Neural progenitor cell (in vitro differentiated cells): Measurements from ENCODE around the gene PRSS33. TPM values are rescaled to one million over a fixed set of nuclear protein-coding genes. Genes with fewer than 3 reads are reported as not detected.

Experiments
- DNase-seq: peaks from one replicate; pipeline ENCODE4 v3.0.0-alpha.2; 2016; ENCODE audit warnings: low spot score
- H2AFZ ChIP-seq: fragments of 200-600 bp; sonication (generic); replicated peaks from 2 replicates; pipeline ENCODE4 v1.6.1; 2016; ENCODE audit warnings: antibody characterized with exemption
- H3F3A ChIP-seq: fragments of 200-600 bp; sonication (generic); 2 replicates; pipeline ENCODE4 v1.6.1; 2016; ENCODE audit warnings: antibody characterized with exemption, low read depth
- H3K27ac ChIP-seq: fragments of 200-600 bp; sonication (generic); 2 replicates; pipeline ENCODE4 v1.5.1; 2016; ENCODE audit warnings: mild to moderate bottlenecking
- H3K27me3 ChIP-seq: fragments of 200-600 bp; sonication (generic); 2 replicates; pipeline ENCODE4 v1.6.1; 2016; ENCODE audit warnings: mild to moderate bottlenecking, moderate library complexity
- H3K36me3 ChIP-seq: fragments of 200-600 bp; sonication (generic); 2 replicates; pipeline ENCODE4 v1.5.1; 2016
- H3K4me1 ChIP-seq: fragments of 200-600 bp; sonication (generic); 2 replicates; pipeline ENCODE4 v1.6.1; 2016; ENCODE audit warnings: mixed run types
- H3K4me2 ChIP-seq: fragments of 200-600 bp; sonication (generic); 2 replicates; pipeline ENCODE4 v1.6.1; 2016
- H3K4me3 ChIP-seq: fragments of 200-600 bp; sonication (generic); 2 replicates; pipeline ENCODE4 v1.5.1; 2016
- H3K79me2 ChIP-seq: fragments of 200-600 bp; sonication (generic); 2 replicates; pipeline ENCODE4 v1.6.1; 2016; ENCODE audit warnings: low read depth
- H3K9ac ChIP-seq: fragments of 200-600 bp; sonication (generic); 2 replicates; pipeline ENCODE4 v1.6.1; 2016
- H3K9me3 ChIP-seq: fragments of 200-600 bp; sonication (generic); 2 replicates; pipeline ENCODE4 v1.5.1; 2016; ENCODE audit warnings: low read depth
- H4K20me1 ChIP-seq: fragments of 200-600 bp; sonication (generic); 2 replicates; pipeline ENCODE4 v1.6.1; 2016; ENCODE audit warnings: low read depth
- H3K27ac Mint-ChIP-seq: 3 replicates; pipeline ENCODE4 v1.8.0; 2021; ENCODE audit warnings: mixed read lengths
- H3K27me3 Mint-ChIP-seq: 2 replicates; pipeline ENCODE4 v1.8.0; 2022; ENCODE audit warnings: low read depth, mild to moderate bottlenecking, inconsistent platforms, moderate library complexity, mixed read lengths; ENCODE audit not compliant: insufficient read depth
- H3K36me3 Mint-ChIP-seq: 3 replicates; pipeline ENCODE4 v1.8.0; 2021; ENCODE audit warnings: mixed read lengths
- H3K4me1 Mint-ChIP-seq: 3 replicates; pipeline ENCODE4 v1.8.0; 2021; ENCODE audit warnings: mixed read lengths
- H3K4me3 Mint-ChIP-seq: 3 replicates; pipeline ENCODE4 v1.8.0; 2021; ENCODE audit warnings: mild to moderate bottlenecking, moderate library complexity, mixed read lengths
- H3K9me3 Mint-ChIP-seq: 3 replicates; pipeline ENCODE4 v1.8.0; 2020; ENCODE audit warnings: mixed read lengths
- EZH2 ChIP-seq: fragments of 200-600 bp; sonication (generic); IDR thresholded peaks from 2 replicates; pipeline ENCODE4 v1.6.1; 2017; ENCODE audit warnings: antibody characterized with exemption, mild to moderate bottlenecking, moderate library complexity
- EZH2phosphoT487 ChIP-seq: fragments of 200-600 bp; sonication (generic); IDR thresholded peaks from 2 replicates; pipeline ENCODE4 v1.6.1; 2017; ENCODE audit warnings: antibody characterized with exemption
- total RNA-seq: library from RNA; depleted of rRNA; stranded (reverse); fragments of >200 nt; gene quantifications from 2 replicates; pipeline ENCODE4 v1.2.3, GENCODE V29; 2015; ENCODE audit warnings: low replicate concordance
- TF ChIP-seq, protein P1 (sequence below): fragments of 200-600 bp; sonication (generic); IDR thresholded peaks from 2 replicates; pipeline ENCODE4 v1.5.1; 2017; ENCODE audit warnings: antibody characterized with exemption, mild to moderate bottlenecking

PRSS33 gene
- total RNA-seq, 1 donor from 2014 or later: 0.73 TPM

DNA sequence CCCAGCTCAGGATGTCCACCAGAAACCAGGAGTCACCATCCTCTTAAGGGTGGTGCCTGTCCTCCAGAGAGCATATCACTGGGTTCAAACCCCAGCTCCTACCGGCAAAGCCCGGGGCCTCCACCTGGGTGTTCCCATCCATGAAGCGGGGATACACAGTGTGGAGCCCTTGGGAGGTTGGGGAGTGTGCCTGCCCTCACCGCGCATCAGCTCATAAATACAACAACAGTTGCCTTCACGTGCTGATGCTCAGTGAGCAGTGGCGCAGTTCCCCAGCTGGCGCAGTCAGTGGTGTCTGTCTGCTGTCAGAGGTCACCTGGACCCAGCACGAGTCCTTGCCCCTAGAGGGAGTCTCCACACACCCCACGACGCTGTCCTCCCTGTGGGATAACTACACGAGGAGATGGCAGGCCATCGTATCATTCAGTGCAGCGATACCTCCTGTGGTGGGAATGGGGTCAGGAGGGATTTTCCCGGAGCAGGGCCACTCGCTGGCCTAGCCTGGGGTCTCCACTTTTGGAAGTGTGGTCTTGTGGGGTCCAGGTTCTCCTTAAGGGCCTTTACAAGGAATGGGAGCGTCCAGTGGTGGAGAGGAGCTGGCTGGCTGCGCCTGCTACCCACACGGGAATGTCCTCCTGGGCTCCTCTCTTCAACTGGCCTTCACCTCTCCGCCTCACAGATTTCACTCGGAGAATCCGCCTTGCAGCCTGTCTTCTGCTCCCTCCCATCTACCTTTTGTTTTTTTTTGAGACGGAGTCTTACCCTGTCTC, 8.0 kb downstream of the PRSS33 start:
- H3F3A ChIP-seq: peaks cover 24% of the 10 kb centered on the region
- peaks cover 23% of the 10 kb centered on the region for H3K4me1 Mint-ChIP-seq
- TF ChIP-seq, protein P1, sequence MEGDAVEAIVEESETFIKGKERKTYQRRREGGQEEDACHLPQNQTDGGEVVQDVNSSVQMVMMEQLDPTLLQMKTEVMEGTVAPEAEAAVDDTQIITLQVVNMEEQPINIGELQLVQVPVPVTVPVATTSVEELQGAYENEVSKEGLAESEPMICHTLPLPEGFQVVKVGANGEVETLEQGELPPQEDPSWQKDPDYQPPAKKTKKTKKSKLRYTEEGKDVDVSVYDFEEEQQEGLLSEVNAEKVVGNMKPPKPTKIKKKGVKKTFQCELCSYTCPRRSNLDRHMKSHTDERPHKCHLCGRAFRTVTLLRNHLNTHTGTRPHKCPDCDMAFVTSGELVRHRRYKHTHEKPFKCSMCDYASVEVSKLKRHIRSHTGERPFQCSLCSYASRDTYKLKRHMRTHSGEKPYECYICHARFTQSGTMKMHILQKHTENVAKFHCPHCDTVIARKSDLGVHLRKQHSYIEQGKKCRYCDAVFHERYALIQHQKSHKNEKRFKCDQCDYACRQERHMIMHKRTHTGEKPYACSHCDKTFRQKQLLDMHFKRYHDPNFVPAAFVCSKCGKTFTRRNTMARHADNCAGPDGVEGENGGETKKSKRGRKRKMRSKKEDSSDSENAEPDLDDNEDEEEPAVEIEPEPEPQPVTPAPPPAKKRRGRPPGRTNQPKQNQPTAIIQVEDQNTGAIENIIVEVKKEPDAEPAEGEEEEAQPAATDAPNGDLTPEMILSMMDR: no peak
- TF ChIP-seq EZH2phosphoT487: no peak
- no peak for TF ChIP-seq EZH2
- H3K4me3 ChIP-seq: no peak overlapping the region
- H3K27ac Mint-ChIP-seq: no peak overlapping the region
- H3K27me3 ChIP-seq: no peaks in the 10 kb centered on the region
- peak overlapping the region; percentile 94 for H3K4me3 Mint-ChIP-seq
- peaks cover 7% of the 10 kb centered on the region for H3K27me3 Mint-ChIP-seq
- H3K36me3 Mint-ChIP-seq: peaks cover 3% of the 10 kb centered on the region
- H4K20me1 ChIP-seq: peaks cover 17% of the 10 kb centered on the region
- H3K27ac ChIP-seq: no peak overlapping the region
- H3K9ac ChIP-seq: no peak overlapping the region
- peaks cover 20% of the 10 kb centered on the region for H3K4me1 ChIP-seq
- H3K36me3 ChIP-seq: no peaks in the 10 kb centered on the region
- DNase-seq: peak; percentile 29
- no peaks in the 10 kb centered on the region for H3K9me3 Mint-ChIP-seq
- peaks cover 45% of the 10 kb centered on the region for H3K79me2 ChIP-seq
- no peaks in the 10 kb centered on the region for H3K9me3 ChIP-seq
- H2AFZ ChIP-seq: no peak overlapping the region
- no peak overlapping the region for H3K4me2 ChIP-seq

GRCh38 chr16:2778630-2778958, 8.8 kb downstream of the PRSS33 start:
- Histone ChIP-seq H4K20me1 (peaks cover 20% of the 10 kb centered on the region), H3K4me3 (peak overlapping the region; percentile 93), H3K4me1 (peaks cover 20% of the 10 kb centered on the region), H3K79me2 (peaks cover 52% of the 10 kb centered on the region), H3K9me3 (no peaks in the 10 kb centered on the region), H3K9ac (no peak overlapping the region), H3K36me3 (no peaks in the 10 kb centered on the region), H3K27ac (no peak overlapping the region), H3F3A (peaks cover 29% of the 10 kb centered on the region), H2AFZ (no peak overlapping the region), H3K27me3 (no peaks in the 10 kb centered on the region), H3K4me2 (peak overlapping the region; percentile 87)
- peak overlapping the region; percentile 94 for H3K4me3 Mint-ChIP-seq
- peaks cover 3% of the 10 kb centered on the region for H3K36me3 Mint-ChIP-seq
- peaks cover 7% of the 10 kb centered on the region for H3K27me3 Mint-ChIP-seq
- peak overlapping the region; percentile 98 for H3K27ac Mint-ChIP-seq
- DNase-seq: no peak
- no peak for TF ChIP-seq EZH2phosphoT487
- TF ChIP-seq, protein P1: no peak
- H3K9me3 Mint-ChIP-seq: no peaks in the 10 kb centered on the region
- H3K4me1 Mint-ChIP-seq: peaks cover 23% of the 10 kb centered on the region

- peaks cover 20% of the 10 kb centered on the region for H3K4me1 ChIP-seq
- H3K4me2 ChIP-seq: peak overlapping the region; percentile 87
- Mint-ChIP-seq H3K27ac (peak overlapping the region; percentile 98), H3K4me3 (peak overlapping the region; percentile 94), H3K27me3 (peaks cover 7% of the 10 kb centered on the region), H3K9me3 (no peaks in the 10 kb centered on the region), H3K36me3 (peaks cover 3% of the 10 kb centered on the region), H3K4me1 (peaks cover 23% of the 10 kb centered on the region)
- no peak overlapping the region for H2AFZ ChIP-seq
- TF ChIP-seq EZH2phosphoT487 (no peak), EZH2 (no peak)
- TF ChIP-seq, protein P1: no peak
- peak overlapping the region; percentile 100 for H3K27ac ChIP-seq
- peaks cover 20% of the 10 kb centered on the region for H4K20me1 ChIP-seq
- H3K27me3 ChIP-seq: no peaks in the 10 kb centered on the region
- H3K9me3 ChIP-seq: no peaks in the 10 kb centered on the region
- peaks cover 34% of the 10 kb centered on the region for H3F3A ChIP-seq
- H3K36me3 ChIP-seq: no peaks in the 10 kb centered on the region
- DNase-seq: peak; percentile 40
- H3K4me3 ChIP-seq: peak overlapping the region; percentile 93
- H3K79me2 ChIP-seq: peaks cover 56% of the 10 kb centered on the region
- peak overlapping the region; percentile 100 for H3K9ac ChIP-seq
These were observed 9.3 kb downstream of the PRSS33 start for GRCh38 chr16:2777903-2778629.
